IPS DF 19.7 (cell line): ENCODE measurements around the gene MAML3.

Experiments used
- DNase-seq: peaks from one replicate; pipeline ENCODE4 v3.0.0-alpha.2; 2013; ENCODE audit warnings: low read depth, low spot score

Gene MAML3

DNA sequence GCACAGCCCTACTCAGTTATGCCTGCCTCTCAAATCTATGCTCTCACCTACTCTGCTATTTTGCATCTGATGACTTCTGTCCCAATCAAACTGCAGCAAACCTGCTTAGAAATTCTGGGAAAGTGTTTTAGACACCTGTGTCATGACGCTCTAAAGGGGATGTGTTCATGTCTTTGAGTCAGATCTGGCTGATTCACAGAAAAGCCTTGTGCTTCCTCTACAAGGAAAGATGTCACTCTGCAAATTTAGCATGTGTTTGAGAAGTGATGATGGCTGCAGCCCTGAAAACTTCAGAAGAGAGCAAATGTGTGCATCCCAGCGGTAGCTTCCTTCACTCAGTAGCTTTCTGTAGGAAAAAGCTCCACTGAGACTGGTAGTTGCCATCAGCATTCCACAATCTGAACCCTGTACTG, 253.0 kb downstream of the MAML3 start:
- DNase-seq: no peak

DNA sequence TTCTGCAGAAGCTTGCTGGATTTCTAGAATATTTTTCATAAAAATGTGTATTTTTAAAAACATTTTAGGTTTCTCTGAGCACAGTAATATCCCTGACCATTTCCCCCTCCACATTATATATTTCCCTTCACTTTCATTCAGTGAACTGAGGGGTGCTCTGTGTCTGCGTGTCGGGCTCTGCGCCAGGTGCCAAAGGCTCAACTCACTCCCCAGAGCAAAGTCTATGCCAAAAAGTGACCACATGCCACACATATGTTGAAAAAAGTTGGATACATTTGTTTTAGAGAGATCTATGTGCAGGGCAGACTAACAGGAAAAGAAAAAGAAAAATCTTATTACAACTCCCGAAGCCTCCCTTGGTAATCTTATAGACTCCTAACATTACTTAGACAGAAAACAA, 254.6 kb downstream of the MAML3 start:
- no peak for DNase-seq

DNA sequence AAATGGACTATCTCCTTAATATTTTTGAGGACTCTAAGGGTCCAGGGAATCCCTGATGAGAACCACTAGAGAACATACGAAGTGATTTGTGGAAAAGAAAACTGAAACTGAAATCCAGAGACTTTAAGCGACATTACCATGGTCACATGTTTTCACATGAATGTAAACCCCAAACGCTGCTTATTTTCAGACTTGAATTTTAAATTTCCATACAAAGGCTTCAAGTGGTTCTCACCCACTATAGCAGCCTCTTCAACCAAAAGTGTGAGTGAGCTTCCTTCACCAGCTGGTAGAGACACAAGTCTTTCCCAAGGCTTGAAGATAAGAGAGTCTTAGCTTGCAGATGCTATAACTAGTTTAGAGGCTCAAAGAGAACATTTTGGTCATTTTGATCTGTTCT, 255.7 kb downstream of the MAML3 start:
- no peak for DNase-seq

DNA sequence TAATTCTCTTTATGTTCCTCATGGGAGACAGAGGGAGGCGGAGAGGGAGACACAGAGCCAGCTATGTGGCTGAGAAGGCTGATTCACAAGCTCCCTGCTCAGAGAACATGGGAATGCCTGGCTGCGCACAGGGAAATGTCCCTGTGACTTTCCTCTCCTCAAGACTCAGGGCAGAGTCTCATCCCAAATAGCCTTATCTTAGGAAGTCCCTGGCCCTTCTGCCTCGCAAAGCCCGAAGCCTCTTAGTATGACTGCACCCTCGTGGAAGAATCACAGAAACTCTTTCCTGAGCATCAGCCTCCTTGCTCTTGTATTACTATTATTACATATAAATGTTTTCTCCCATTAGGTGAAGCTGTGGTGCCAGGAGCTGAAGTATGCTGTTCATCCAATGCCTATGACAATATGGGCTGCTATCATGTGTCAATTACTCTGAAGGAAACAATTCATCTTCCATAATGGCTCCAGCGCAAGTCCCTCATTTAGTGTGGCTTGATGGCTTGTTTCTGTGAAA, 257.8 kb downstream of the MAML3 start:
- DNase-seq: no peak

GRCh38 chr4:139893801-139894200, 260.2 kb downstream of the MAML3 start:
- no peak for DNase-seq

- no peak for DNase-seq
Observed at GRCh38 chr4:139892973-139893736, 260.8 kb downstream of the MAML3 start.

DNA sequence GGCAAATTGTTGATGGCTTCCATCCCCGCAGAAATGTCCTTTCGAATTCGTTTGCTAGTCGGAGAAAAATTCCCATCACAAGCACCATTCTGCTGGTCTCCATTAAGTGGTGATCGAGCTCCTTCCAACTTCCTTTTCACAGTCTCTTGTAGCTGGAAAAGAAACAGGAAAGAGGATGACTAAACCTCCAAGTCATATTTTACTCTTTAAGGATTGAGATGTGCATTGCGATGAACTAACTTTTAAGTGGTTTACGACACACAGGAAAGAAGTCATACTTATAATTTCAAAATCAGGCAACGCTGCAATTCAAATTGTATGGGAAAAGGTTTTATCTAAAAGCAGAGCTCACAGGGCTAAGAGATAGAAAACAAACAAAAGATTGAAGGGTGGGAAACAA, 263.2 kb downstream of the MAML3 start:
- DNase-seq: no peak

- no peak for DNase-seq
Observed at GRCh38 chr4:139889901-139890300, 264.1 kb downstream of the MAML3 start.

DNA sequence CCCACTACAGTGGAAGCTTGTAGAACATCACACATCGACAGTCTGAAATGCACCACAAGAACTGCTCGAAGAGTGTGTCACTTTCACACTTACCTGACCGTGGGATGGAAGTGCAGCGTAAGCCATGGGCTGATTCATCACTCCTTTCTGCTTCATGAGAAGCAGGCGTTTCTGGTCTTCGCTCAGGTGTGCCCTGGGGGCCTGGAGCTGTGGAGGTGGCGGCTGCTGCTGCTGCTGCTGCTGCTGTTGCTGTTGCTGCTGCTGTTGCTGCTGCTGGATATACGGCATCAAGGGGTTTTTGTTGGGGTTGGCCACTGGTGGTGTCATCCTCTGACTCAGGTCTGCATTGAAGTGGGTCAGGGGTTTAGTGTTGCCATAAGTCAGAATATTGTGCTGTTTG, 264.7 kb downstream of the MAML3 start:
- DNase-seq: no peak

GRCh38 chr4:139887962-139888735, 265.8 kb downstream of the MAML3 start:
- DNase-seq: no peak

- DNase-seq: no peak
Observed at GRCh38 chr4:139887376-139887802, 266.6 kb downstream of the MAML3 start.

GRCh38 chr4:139886798-139887197, 267.2 kb downstream of the MAML3 start:
- DNase-seq: no peak

DNA sequence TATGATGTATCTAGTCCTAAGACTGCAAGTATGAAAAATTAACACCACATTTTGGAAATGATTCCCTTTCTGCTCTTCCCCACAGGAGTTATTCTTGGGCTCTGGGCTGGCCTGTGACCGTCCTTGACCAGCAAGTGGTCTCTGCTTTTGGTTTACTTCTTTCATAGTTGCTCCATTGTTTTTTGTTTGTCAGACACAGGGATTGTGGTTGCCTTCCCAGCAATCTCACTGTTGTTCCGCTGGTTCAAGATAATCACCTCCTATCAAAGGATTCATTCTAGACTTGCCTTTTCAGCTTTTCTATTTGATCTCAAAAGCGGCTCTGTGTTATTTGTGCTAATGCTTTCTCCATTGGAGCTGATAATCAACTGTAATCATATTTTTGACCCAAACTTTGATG, 269.5 kb downstream of the MAML3 start:
- no peak for DNase-seq

DNA sequence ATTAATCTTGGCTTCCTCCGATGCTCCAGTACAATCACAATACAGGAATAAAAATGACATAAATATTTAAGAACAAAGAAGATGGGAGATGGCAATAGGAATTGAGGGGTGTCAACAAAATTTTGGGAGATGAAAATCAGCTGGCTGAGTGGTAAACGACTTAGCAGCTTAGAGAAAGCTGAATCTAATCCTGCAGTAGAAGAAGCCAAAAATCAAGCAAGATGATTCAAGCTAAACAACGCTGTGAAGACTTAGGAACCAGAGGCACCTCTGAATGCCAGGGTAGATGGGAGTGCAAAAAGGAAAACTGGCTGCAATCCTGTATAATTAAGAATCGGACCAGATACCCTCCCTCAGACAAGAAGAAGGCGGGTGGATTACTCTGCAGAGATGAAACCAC, 273.1 kb downstream of the MAML3 start:
- DNase-seq: no peak

GRCh38 chr4:139878050-139878449, 275.9 kb downstream of the MAML3 start:
- DNase-seq: no peak

DNA sequence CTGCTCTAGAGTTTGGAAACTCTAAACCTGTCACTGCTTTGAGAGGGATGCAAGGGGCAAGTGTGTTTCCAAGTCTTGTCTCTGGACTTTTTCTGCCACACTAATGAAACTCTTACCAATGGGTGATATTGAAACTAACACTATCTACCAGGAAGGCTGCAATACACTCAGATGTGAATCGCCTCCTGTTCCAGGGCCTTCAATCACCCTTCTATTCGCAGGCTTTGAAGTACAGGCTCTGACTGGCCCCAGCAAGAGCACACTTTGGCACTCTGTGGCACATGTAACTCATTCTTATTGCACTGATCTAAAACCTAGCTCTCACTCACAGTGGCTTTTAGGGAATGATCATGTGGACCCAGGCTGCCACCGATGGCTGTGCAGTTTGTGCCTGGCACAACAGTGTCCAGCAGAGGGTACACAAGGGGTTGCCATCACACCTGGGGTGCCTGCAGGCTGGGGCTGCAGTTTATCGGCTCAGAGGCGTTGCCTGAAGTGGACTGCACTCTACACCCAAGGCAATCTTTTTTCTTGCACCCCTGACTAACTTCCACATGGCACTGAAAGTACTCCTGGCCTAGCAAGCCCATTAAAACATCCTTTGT, 277.5 kb downstream of the MAML3 start:
- DNase-seq: no peak

DNA sequence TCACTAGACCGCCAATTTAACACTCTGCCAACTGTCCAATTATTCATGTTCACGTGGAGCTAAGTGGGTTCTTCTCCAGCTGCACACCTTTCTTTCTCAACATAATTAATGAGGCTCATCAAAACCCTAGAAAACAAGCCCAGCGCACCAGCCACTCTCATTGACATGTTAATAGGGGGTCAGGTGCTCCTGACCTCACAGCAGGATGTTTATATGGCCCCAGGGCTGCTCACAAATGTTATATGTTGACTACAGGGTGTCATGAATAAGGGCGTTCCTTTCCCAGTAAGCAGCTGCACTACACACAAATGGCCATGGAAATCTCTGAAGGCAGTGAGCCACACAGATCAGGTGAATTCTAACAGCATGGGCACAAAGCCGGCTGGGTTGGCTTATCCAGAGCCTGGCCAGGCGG, 278.6 kb downstream of the MAML3 start:
- DNase-seq: peak; percentile 40

DNA sequence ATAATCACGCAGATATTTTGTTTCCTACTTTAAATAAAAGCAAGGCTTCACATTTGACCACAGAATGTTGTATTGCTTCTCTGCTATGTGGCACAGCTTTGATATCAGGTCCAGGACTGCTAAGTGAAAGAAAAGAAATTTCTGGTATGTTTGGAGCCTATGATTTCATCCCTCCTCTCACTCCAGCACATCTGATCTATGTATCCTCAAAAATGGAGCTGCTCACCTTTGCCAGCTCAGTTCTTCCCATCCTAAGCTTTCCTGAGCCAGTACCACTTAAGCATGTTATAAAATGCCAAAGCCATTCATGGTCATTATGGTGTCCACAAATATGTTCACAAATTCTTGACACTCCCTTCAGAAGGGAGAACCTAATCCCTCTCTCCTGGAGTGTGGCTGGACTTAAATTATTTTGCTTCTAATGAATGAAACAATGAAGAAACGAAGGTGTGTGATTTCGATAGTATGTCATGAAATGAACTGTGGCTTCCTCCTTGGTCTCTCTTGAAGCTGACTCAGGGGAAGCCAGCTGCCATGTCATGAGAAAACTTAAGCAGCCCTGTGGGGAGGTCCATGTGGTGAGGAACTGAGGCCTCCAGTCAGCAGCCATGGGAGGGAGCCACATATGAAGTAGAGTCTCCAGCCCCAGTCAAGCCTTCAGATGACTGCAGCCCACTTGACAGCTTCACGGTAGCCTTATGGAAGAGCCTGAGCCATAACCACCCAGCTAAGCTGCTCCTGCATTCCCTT, 280.7 kb downstream of the MAML3 start:
- DNase-seq: no peak

GRCh38 chr4:139872274-139872673, 281.7 kb downstream of the MAML3 start:
- DNase-seq: no peak

GRCh38 chr4:139869810-139870209, 284.2 kb downstream of the MAML3 start:
- DNase-seq: no peak

- DNase-seq: no peak
Observed at GRCh38 chr4:139866276-139866962, 287.6 kb downstream of the MAML3 start.
